Naive thymus-derived CD8-positive, alpha-beta T cell (primary cell): ENCODE data around the gene MBTD1. TPM values are rescaled to one million over a fixed set of nuclear protein-coding genes. Genes with fewer than 3 reads are reported as not detected.
"Not testable (repeated sequence)": the region's sequence is repeated elsewhere in the genome, so short reads cannot be mapped to it uniquely, and the experiment has no call there.

Experiments
- ATAC-seq, 2 donors: fragments of 150-1000 bp; cut with Tn5 transposase in 1 of 2; sonication (Bioruptor Pico), chemical (Tn5 transposase) in 1 of 2; 1 replicate in 1 of 2; 2 replicates in 1 of 2; pipeline ENCODE4 v1.10.0; 2021; ENCODE audit warnings: mild to moderate bottlenecking in 2 of 2, moderate library complexity in 2 of 2
- POLR2A ChIA-PET: fragments of 350-600 bp; sonication (Branson Sonifier 250); formaldehyde crosslinking; loops from one replicate; lab custom pipeline; 2021; ENCODE audit warnings: antibody characterized with exemption; lab: Charles Lee
- DNase-seq, 10 donors: peaks; one replicate each; pipeline versions ENCODE4 v3.0.0 to v3.0.0-alpha.2; 2020 to 2022
- H3K27ac Mint-ChIP-seq, 10 donors: one replicate each; pipeline ENCODE4 v1.8.0; 2020 to 2022; ENCODE audit warnings: mild to moderate bottlenecking in 10 of 10, mixed read lengths in 10 of 10, moderate library complexity in 4 of 10, inconsistent platforms in 1 of 10
- H3K27me3 Mint-ChIP-seq, 5 donors: one replicate each; pipeline ENCODE4 v1.8.0; 2021 to 2022; ENCODE audit warnings: mixed read lengths in 5 of 5
- H3K36me3 Mint-ChIP-seq, 3 donors: one replicate each; pipeline ENCODE4 v1.8.0; 2020 to 2022; ENCODE audit warnings: mixed read lengths in 3 of 3, mild to moderate bottlenecking in 2 of 3, inconsistent platforms in 1 of 3
- H3K4me1 Mint-ChIP-seq, 4 donors: one replicate each; pipeline ENCODE4 v1.8.0; 2021 to 2022; ENCODE audit warnings: mixed read lengths in 4 of 4
- H3K4me3 Mint-ChIP-seq, 10 donors: one replicate each; pipeline ENCODE4 v1.8.0; 2020 to 2022; ENCODE audit warnings: mild to moderate bottlenecking in 10 of 10, mixed read lengths in 10 of 10, moderate library complexity in 6 of 10, inconsistent platforms in 1 of 10
- H3K9me3 Mint-ChIP-seq, 9 donors: one replicate each; pipeline ENCODE4 v1.8.0; 2020 to 2022; ENCODE audit warnings: mixed read lengths in 9 of 9, mild to moderate bottlenecking in 3 of 9, inconsistent platforms in 1 of 9, moderate library complexity in 1 of 9
- polyA plus RNA-seq, 3 donors: library from polyadenylated mRNA; unstranded; fragments of 300-500 nt; fragmentation: Illumina TruSeq; gene quantifications; one replicate each; pipeline ENCODE4 v1.2.3, GENCODE V29; 2021
- total RNA-seq, 8 experiments: library from RNA in 2 of 8; stranded (reverse) in 2 of 8; gene quantifications; one replicate each; pipeline ENCODE4 v1.2.3 and lab custom pipeline; 2021 to 2026

The MBTD1 gene
- total and polyA plus RNA-seq, 5 experiments from 2014 or later = 4.2 to 39.4 (median 6.4) TPM

- peaks cover 14 to 24% (median 19%) of the 10 kb centered on the region in 4 donors for H3K4me1 Mint-ChIP-seq
- no peak overlapping the region for H3K4me3 Mint-ChIP-seq
- no peaks in the 10 kb centered on the region for H3K27me3 Mint-ChIP-seq
- no peak for ATAC-seq
- DNase-seq = no peak
- no peak overlapping the region for H3K27ac Mint-ChIP-seq
- H3K9me3 Mint-ChIP-seq = no peaks in the 10 kb centered on the region
- H3K36me3 Mint-ChIP-seq = peaks cover 0 to 34% (median 2%) of the 10 kb centered on the region in 3 donors
- POLR2A ChIA-PET = no interaction called here
These were observed 14.3 kb downstream of the MBTD1 start for GRCh38 chr17:51245535-51245934.

- Mint-ChIP-seq H3K27ac (peak overlapping the region in 4 of 10 donors; percentile 1 to 49 (median 26)), H3K36me3 (peaks cover 0 to 26% (median 2%) of the 10 kb centered on the region in 3 donors), H3K27me3 (no peaks in the 10 kb centered on the region), H3K4me3 (no peak overlapping the region), H3K4me1 (peaks cover 12 to 38% (median 30%) of the 10 kb centered on the region in 4 donors), H3K9me3 (no peaks in the 10 kb centered on the region)
- DNase-seq = no peak
- ATAC-seq = no peak
- POLR2A ChIA-PET = no interaction called here
These were observed 15.8 kb downstream of the MBTD1 start for GRCh38 chr17:51244041-51244440.

GRCh38 chr17:51240275-51240674 is 19.6 kb downstream of the MBTD1 start:
- POLR2A ChIA-PET = no interaction called here
- H3K9me3 Mint-ChIP-seq = no peaks in the 10 kb centered on the region
- peaks cover 18 to 56% (median 53%) of the 10 kb centered on the region in 4 donors for H3K4me1 Mint-ChIP-seq
- H3K27ac Mint-ChIP-seq = peak overlapping the region in 5 of 10 donors; percentile 7 to 61 (median 42)
- DNase-seq = no peak
- H3K36me3 Mint-ChIP-seq = peaks cover 0 to 9% (median 3%) of the 10 kb centered on the region in 3 donors
- H3K27me3 Mint-ChIP-seq = no peaks in the 10 kb centered on the region
- no peak for ATAC-seq
- H3K4me3 Mint-ChIP-seq = no peak overlapping the region

- peak; percentile 78 to 88 for ATAC-seq
- POLR2A ChIA-PET = interaction anchor here (0.6 kb wide), 1 partner anchor 84 kb away, joined by 5 read pairs; no protein-coding TSS in a partner anchor
- no peaks in the 10 kb centered on the region for H3K27me3 Mint-ChIP-seq
- H3K9me3 Mint-ChIP-seq = no peaks in the 10 kb centered on the region
- peak in 2 of 10 donors; percentile 7 to 12 for DNase-seq
- peaks cover 0 to 7% (median 3%) of the 10 kb centered on the region in 3 donors for H3K36me3 Mint-ChIP-seq
- H3K4me1 Mint-ChIP-seq = peaks cover 12 to 54% (median 50%) of the 10 kb centered on the region in 4 donors
- H3K27ac Mint-ChIP-seq = peak overlapping the region in 9 of 10 donors; percentile 0 to 80 (median 30)
- H3K4me3 Mint-ChIP-seq = peak overlapping the region in 9 of 10 donors; percentile 20 to 69 (median 59)
These were observed 21.5 kb downstream of the MBTD1 start for GRCh38 chr17:51238255-51238887.

- Mint-ChIP-seq H3K27me3 (no peaks in the 10 kb centered on the region), H3K4me1 (peaks cover 21 to 65% (median 52%) of the 10 kb centered on the region in 4 donors)
- POLR2A ChIA-PET = interaction anchor here (1.0 kb wide), 1 partner anchor 26 kb away, joined by 3 read pairs; the partner anchor contains the start of genes MBTD1 and UTP18
These were observed 25.7 kb downstream of the MBTD1 start for GRCh38 chr17:51234162-51234561.

GRCh38 chr17:51231999-51232398 is 27.9 kb downstream of the MBTD1 start:
- ATAC-seq (no peak), DNase-seq (no peak)
- H3K27me3 Mint-ChIP-seq = no peaks in the 10 kb centered on the region
- H3K4me1 Mint-ChIP-seq = peaks cover 16 to 56% (median 39%) of the 10 kb centered on the region in 4 donors
- H3K4me3 Mint-ChIP-seq = no peak overlapping the region
- POLR2A ChIA-PET = no interaction called here
- H3K36me3 Mint-ChIP-seq = peaks cover 0 to 33% (median 3%) of the 10 kb centered on the region in 3 donors
- H3K9me3 Mint-ChIP-seq = no peaks in the 10 kb centered on the region
- H3K27ac Mint-ChIP-seq = peak overlapping the region in 1 of 10 donors; percentile 19

More at GRCh38 chr17:51234162-51234561, 25.7 kb downstream of the MBTD1 start:
- ATAC-seq (no peak), DNase-seq (no peak)
- H3K27ac Mint-ChIP-seq = no peak overlapping the region
- H3K4me3 Mint-ChIP-seq = no peak overlapping the region
- H3K36me3 Mint-ChIP-seq = peaks cover 0 to 25% (median 3%) of the 10 kb centered on the region in 3 donors
- H3K9me3 Mint-ChIP-seq = no peaks in the 10 kb centered on the region

GRCh38 chr17:51230306-51230705 is 29.5 kb downstream of the MBTD1 start:
- Mint-ChIP-seq H3K4me1 (peaks cover 16 to 46% (median 38%) of the 10 kb centered on the region in 4 donors), H3K9me3 (no peaks in the 10 kb centered on the region), H3K36me3 (peaks cover 0 to 38% (median under 1%) of the 10 kb centered on the region in 3 donors), H3K4me3 (no peak overlapping the region), H3K27me3 (no peaks in the 10 kb centered on the region), H3K27ac (peak overlapping the region in 5 of 10 donors; percentile 3 to 66 (median 42))
- POLR2A ChIA-PET = no interaction called here
- no peak for DNase-seq
- ATAC-seq = no peak

- POLR2A ChIA-PET = no interaction called here
- Mint-ChIP-seq H3K27ac (peak overlapping the region in 4 of 10 donors; percentile 42 to 66 (median 54)), H3K4me1 (peaks cover 18 to 49% (median 42%) of the 10 kb centered on the region in 4 donors), H3K36me3 (peaks cover 0 to 43% (median 0%) of the 10 kb centered on the region in 3 donors), H3K4me3 (no peak overlapping the region), H3K27me3 (no peaks in the 10 kb centered on the region), H3K9me3 (no peaks in the 10 kb centered on the region)
- no peak for DNase-seq
- no peak for ATAC-seq
These were observed 30.0 kb downstream of the MBTD1 start for GRCh38 chr17:51229889-51230288.

- peak overlapping the region in 4 of 10 donors; percentile 29 to 68 (median 58) for H3K27ac Mint-ChIP-seq
- H3K27me3 Mint-ChIP-seq = no peaks in the 10 kb centered on the region
- ATAC-seq = no peak
These were observed 31.7 kb downstream of the MBTD1 start for GRCh38 chr17:51228161-51228560.

GRCh38 chr17:51225523-51225922 is 34.3 kb downstream of the MBTD1 start:
- H3K27ac Mint-ChIP-seq, DNase-seq, ATAC-seq, POLR2A ChIA-PET, H3K9me3 Mint-ChIP-seq, H3K4me3 Mint-ChIP-seq, H3K27me3 Mint-ChIP-seq: not testable (repeated sequence)
- Mint-ChIP-seq H3K4me1 (peaks cover 13 to 38% (median 30%) of the 10 kb centered on the region in 4 donors), H3K36me3 (peaks cover 0 to 70% (median 8%) of the 10 kb centered on the region in 3 donors)

More at GRCh38 chr17:51228161-51228560, 31.7 kb downstream of the MBTD1 start:
- Mint-ChIP-seq H3K9me3 (no peaks in the 10 kb centered on the region), H3K4me3 (no peak overlapping the region), H3K4me1 (peaks cover 19 to 51% (median 40%) of the 10 kb centered on the region in 4 donors), H3K36me3 (peaks cover 0 to 53% (median 3%) of the 10 kb centered on the region in 3 donors)
- POLR2A ChIA-PET = interaction anchor here (0.7 kb wide), 2 partner anchors 58 to 89 kb away, joined by 3 read pairs; no protein-coding TSS in a partner anchor
- no peak for DNase-seq

GRCh38 chr17:51224402-51225262 is 35.2 kb downstream of the MBTD1 start:
- ATAC-seq (no peak), DNase-seq (no peak)
- peaks cover 0 to 70% (median 12%) of the 10 kb centered on the region in 3 donors for H3K36me3 Mint-ChIP-seq
- H3K4me1 Mint-ChIP-seq = peaks cover 8 to 29% (median 21%) of the 10 kb centered on the region in 4 donors
- POLR2A ChIA-PET = no interaction called here
- no peak overlapping the region for H3K4me3 Mint-ChIP-seq
- peak overlapping the region in 7 of 10 donors; percentile 11 to 70 (median 17) for H3K27ac Mint-ChIP-seq
- H3K9me3 Mint-ChIP-seq = no peaks in the 10 kb centered on the region
- H3K27me3 Mint-ChIP-seq = no peaks in the 10 kb centered on the region

- no peak for ATAC-seq
- Mint-ChIP-seq H3K27ac (peak overlapping the region in 1 of 10 donors; percentile 66), H3K4me3 (no peak overlapping the region), H3K9me3 (no peaks in the 10 kb centered on the region), H3K4me1 (peaks cover 8 to 20% (median 14%) of the 10 kb centered on the region in 4 donors), H3K27me3 (no peaks in the 10 kb centered on the region), H3K36me3 (peaks cover 0 to 88% (median 25%) of the 10 kb centered on the region in 3 donors)
- DNase-seq = no peak
- POLR2A ChIA-PET = no interaction called here
These were observed 38.5 kb downstream of the MBTD1 start for GRCh38 chr17:51221322-51221721.
